Lower leg skin (tissue), 4 donors: Measurements from ENCODE around the gene OR5F1. TPM values are rescaled to one million over a fixed set of nuclear protein-coding genes. Genes with fewer than 3 reads are reported as not detected.

Source experiments
- DNase-seq, 2 donors: peaks; one replicate each; pipeline ENCODE4 v3.0.0-alpha.2; 2019; ENCODE audit warnings: low spot score in 2 of 2
- H3K4me3 ChIP-seq: fragments of 200-600 bp; sonication (generic); 2 replicates; pipeline ENCODE4 v1.5.1; 2017; ENCODE audit warnings: mild to moderate bottlenecking, low read depth; ENCODE audit not compliant: poor library complexity, severe bottlenecking
- POLR2A ChIP-seq, 2 donors: fragments of 450-650 bp; IDR thresholded peaks; one replicate each; pipeline ENCODE4 v1.6.1; 2016 to 2017; ENCODE audit warnings: antibody characterized with exemption in 2 of 2, mild to moderate bottlenecking in 1 of 2, moderate library complexity in 1 of 2
- WGBS, 2 donors: methylation state at CpG; one replicate each; pipeline ENCODE4 v1.1.5; 2018; 5-methylcytosine and 5-hydroxymethylcytosine counted together
- intact Hi-C: fragments of 100-400 bp; cut with DNase I; formaldehyde crosslinking; loops from one replicate; pipeline ENCODE4 v1.15.0; 2023; ENCODE audit warnings: low total_unique reads
- total RNA-seq, 4 donors: library from RNA; depleted of rRNA; stranded (reverse); fragments of >200 nt; gene quantifications; one replicate each; pipeline ENCODE4 v1.1.0, GENCODE V29; 2016
- TF ChIP-seq, protein P1 (sequence below), 3 donors: fragments of 450-650 bp; IDR thresholded peaks; one replicate each; pipeline ENCODE4 v1.5.1; 2016; ENCODE audit warnings: antibody characterized with exemption in 3 of 3, mild to moderate bottlenecking in 3 of 3, moderate library complexity in 2 of 3

Gene OR5F1
- total RNA-seq, 4 donors from 2014 or later: not detected

GRCh38 chr11:55967914-55968313 lies 26.5 kb downstream of the OR5F1 start:
- intact Hi-C loops: no loop called here
- DNase-seq: no peak
- no peak overlapping the region for H3K4me3 ChIP-seq
- no peak for TF ChIP-seq POLR2A (IDR thresholded peaks at IDR 0.05)
- TF ChIP-seq, protein P1, sequence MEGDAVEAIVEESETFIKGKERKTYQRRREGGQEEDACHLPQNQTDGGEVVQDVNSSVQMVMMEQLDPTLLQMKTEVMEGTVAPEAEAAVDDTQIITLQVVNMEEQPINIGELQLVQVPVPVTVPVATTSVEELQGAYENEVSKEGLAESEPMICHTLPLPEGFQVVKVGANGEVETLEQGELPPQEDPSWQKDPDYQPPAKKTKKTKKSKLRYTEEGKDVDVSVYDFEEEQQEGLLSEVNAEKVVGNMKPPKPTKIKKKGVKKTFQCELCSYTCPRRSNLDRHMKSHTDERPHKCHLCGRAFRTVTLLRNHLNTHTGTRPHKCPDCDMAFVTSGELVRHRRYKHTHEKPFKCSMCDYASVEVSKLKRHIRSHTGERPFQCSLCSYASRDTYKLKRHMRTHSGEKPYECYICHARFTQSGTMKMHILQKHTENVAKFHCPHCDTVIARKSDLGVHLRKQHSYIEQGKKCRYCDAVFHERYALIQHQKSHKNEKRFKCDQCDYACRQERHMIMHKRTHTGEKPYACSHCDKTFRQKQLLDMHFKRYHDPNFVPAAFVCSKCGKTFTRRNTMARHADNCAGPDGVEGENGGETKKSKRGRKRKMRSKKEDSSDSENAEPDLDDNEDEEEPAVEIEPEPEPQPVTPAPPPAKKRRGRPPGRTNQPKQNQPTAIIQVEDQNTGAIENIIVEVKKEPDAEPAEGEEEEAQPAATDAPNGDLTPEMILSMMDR (IDR thresholded peaks at IDR 0.05): no peak
- 84 to 85% methylated on average over 5 of the region's 5 CpGs for WGBS, 2 donors

DNA sequence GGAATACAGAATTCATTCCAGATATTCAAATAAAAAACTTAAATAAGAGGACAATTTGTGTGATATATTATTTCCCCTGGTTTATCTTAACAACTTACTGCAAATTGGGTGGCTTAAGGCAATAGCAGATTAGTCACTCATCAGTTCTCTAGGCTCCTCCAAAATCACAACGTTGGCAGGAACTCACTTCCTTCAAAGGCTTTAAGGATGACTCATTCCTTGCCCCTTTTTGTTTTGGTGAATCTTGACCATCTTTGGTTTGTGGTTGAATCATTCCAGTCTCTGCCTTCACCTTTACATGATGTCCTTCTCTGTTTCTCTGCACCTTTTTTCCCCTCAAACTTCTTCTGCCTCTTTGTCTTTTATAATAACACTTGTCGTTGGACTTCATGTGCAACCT lies 28.0 kb downstream of the OR5F1 start:
- DNase-seq: no peak
- no peak overlapping the region for H3K4me3 ChIP-seq
- no peak for TF ChIP-seq POLR2A (IDR thresholded peaks at IDR 0.05)
- TF ChIP-seq, protein P1 (IDR thresholded peaks at IDR 0.05): no peak
- intact Hi-C loops: no loop called here
- 66 to 69% methylated on average over 2 of the region's 2 CpGs for WGBS, 2 donors

- no peak overlapping the region for H3K4me3 ChIP-seq
- TF ChIP-seq POLR2A (IDR thresholded peaks at IDR 0.05): no peak
- TF ChIP-seq, protein P1 (IDR thresholded peaks at IDR 0.05): no peak
These were observed 37.9 kb downstream of the OR5F1 start for GRCh38 chr11:55956521-55956920.

DNA sequence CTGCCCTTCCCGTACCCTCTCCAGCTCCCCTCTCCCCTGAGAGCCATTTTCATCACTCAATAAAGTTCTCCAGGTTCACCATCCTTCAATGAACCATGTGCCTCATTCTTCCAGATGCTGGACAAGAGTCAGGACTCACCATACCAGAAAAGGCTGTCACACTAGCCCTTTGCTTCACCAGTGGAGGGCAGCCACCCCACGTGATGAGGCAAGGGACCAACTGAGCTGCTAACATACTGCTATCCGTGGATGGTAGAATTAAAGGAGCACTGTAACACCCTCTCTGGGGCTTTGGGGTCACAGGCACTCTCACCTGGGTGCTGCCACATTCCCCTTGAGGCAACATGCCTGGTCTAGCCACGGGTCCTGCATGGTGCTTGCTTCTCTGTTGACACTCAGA lies 45.1 kb downstream of the OR5F1 start:
- TF ChIP-seq, protein P1 (IDR thresholded peaks at IDR 0.05): no peak
- TF ChIP-seq POLR2A (IDR thresholded peaks at IDR 0.05): no peak
- WGBS, 2 donors: 61 to 64% methylated on average over 3 to 4 of the region's 4 CpGs
- DNase-seq: no peak
- intact Hi-C loops: no loop called here
- no peak overlapping the region for H3K4me3 ChIP-seq

More at GRCh38 chr11:55956521-55956920, 37.9 kb downstream of the OR5F1 start:
- intact Hi-C loops: no loop called here
- 62 to 81% methylated on average over 4 of the region's 4 CpGs for WGBS, 2 donors
- DNase-seq: no peak

Other genes starting within 250 kb of the OR5F1 start
- not detected for gene OR5D13, start 221.2 kb downstream of the OR5F1 start, total RNA-seq
- gene OR5D14, start 199.1 kb downstream of the OR5F1 start, total RNA-seq: not detected
- not detected for gene OR5L1, start 183.3 kb downstream of the OR5F1 start, total RNA-seq
- gene OR5D18, start 175.0 kb downstream of the OR5F1 start, total RNA-seq: not detected
- gene OR5L2, start 167.4 kb downstream of the OR5F1 start, total RNA-seq: not detected
- gene OR5D16, start 155.9 kb downstream of the OR5F1 start, total RNA-seq: not detected
- gene TRIM51, start 111.3 kb downstream of the OR5F1 start, total RNA-seq: not detected
- not detected for gene OR5W2, start 80.0 kb downstream of the OR5F1 start, total RNA-seq
- gene OR5I1, start 58.2 kb downstream of the OR5F1 start, total RNA-seq: not detected
- not detected for gene OR10AG1, start 24.7 kb downstream of the OR5F1 start, total RNA-seq
- gene OR5AS1, start 33.0 kb upstream of the OR5F1 start, total RNA-seq: not detected
- gene OR8I2, start 98.7 kb upstream of the OR5F1 start, total RNA-seq: not detected
- gene OR8H2, start 109.1 kb upstream of the OR5F1 start, total RNA-seq: not detected
- gene OR8H3, start 127.7 kb upstream of the OR5F1 start, total RNA-seq: not detected
- gene OR8J3, start 145.6 kb upstream of the OR5F1 start, total RNA-seq: not detected
- gene OR8K5, start 165.7 kb upstream of the OR5F1 start, total RNA-seq: not detected
- gene OR5J2, start 182.0 kb upstream of the OR5F1 start, total RNA-seq: not detected
- not detected for gene OR5T2, start 239.6 kb upstream of the OR5F1 start, total RNA-seq